ENCODE data around the gene IP6K3. TPM values are rescaled to one million over a fixed set of nuclear protein-coding genes. Genes with fewer than 3 reads are reported as not detected.

IP6K3 gene
- total and polyA plus RNA-seq, 5 donors: 10.0 to 44.4 (median 26.1) TPM

DNA sequence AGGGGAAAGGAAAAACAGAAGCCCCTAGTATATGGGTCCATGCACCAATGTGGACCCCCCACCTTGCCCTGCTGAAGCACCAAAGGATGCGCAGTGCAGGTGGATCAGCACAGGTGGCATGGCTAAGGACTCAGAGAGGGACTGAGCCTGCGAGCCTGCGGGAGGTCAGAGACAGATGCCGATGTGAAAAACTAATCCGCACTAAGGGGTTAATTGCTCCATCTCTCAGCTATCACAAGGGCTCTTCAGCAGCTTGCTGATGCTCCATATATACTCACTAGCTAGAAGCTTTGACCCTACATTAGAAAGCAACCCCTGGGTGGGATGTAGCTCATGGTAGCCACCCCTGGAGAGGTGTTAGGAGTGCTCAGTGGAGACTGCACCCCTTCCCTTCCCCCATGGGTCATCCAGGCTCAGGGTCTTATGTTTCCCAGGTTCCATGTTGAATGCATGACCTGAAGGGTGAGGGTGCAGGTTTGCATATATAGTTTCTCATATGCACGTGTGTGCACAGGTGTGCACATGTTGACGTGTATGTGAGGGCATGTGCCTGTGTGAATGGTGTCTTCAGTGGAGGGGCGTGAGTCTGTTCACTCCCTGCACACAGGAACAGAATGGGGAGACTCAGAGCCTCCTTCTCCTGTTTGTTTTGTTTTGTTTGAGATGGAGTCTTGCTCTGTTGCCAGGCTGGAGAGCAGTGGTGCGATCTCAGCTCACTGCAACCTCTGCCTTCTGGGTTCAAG is 13.4 kb upstream of the IP6K3 start:
- Histone ChIP-seq H3K4me3 (ENCODE audit: low read length) (no peak overlapping the region), H3K27ac (ENCODE audit: low read length) (no peak overlapping the region), H3K4me1 (ENCODE audit: control insufficient read depth, insufficient read depth, low read length) (peaks cover 4% of the 10 kb centered on the region), H3K9me3 (ENCODE audit: control insufficient read depth, low read length) (no peaks in the 10 kb centered on the region), H3K27me3 (ENCODE audit: control insufficient read depth, insufficient read depth) (no peaks in the 10 kb centered on the region)
- ATAC-seq (no peak), DNase-seq (peak in 1 of 3 donors; percentile 24)
- intact Hi-C loops (cut with DNase I): loop anchor here (5.0 to 10.0 kb wide), 4 partner anchors 43 to 175 kb away; partner anchors contain the start of gene BAK1 (in 1 of the 4)
- WGBS: 79% methylated on average over 9 of the region's 9 CpGs

DNA sequence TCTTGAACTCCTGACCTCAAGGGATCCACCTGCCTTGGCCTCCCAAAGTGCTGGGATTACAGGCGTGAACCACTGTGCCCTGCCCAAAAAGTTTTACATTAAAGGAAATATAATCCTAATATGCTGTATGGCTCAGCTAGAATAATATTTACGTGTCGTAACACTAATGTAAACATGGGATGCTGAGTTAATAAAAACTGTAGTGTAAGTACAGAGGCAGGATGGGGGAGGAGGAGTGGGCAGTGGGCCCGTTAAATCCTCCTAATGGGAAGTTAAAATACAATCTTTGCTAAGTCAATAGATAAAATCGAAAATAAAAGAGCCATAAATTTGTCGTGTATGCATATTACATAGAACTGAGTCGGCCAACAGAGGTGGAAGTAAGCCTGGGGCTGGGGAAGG is 12.1 kb upstream of the IP6K3 start:
- 74% methylated on average over 7 of the region's 7 CpGs for WGBS
- intact Hi-C loops (cut with DNase I): no loop called here
- Histone ChIP-seq H3K27ac (ENCODE audit: low read length) (no peak overlapping the region), H3K4me1 (ENCODE audit: control insufficient read depth, insufficient read depth, low read length) (peaks cover 4% of the 10 kb centered on the region), H3K27me3 (ENCODE audit: control insufficient read depth, insufficient read depth) (no peaks in the 10 kb centered on the region), H3K4me3 (ENCODE audit: low read length) (no peak overlapping the region), H3K9me3 (ENCODE audit: control insufficient read depth, low read length) (no peaks in the 10 kb centered on the region)
- DNase-seq: peak in 1 of 3 donors; percentile 9
- no peak for ATAC-seq

DNA sequence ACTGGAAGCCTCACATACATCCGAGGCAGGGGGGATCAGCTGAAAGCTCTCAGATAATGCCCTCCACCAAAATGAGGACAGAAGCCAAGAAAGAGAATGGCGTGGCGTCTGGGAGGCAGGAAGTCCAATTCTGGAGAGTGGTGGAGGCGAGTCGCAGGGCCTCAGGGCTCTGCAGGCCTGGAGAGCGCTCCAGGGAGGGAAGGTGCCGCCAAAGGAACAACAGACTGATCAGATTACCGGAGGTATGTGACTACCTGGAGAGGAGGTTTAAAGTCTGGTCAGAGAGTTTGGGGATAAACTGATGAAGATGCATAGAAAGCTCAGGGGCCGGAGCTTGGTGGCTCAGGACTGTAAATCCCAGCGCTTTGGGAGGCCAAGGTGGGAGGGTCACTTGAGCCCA is 11.2 kb upstream of the IP6K3 start:
- ATAC-seq (no peak), DNase-seq (peak in 1 of 3 donors; percentile 9)
- intact Hi-C loops (cut with DNase I): no loop called here
- Histone ChIP-seq H3K4me3 (ENCODE audit: low read length) (no peak overlapping the region), H3K4me1 (ENCODE audit: control insufficient read depth, insufficient read depth, low read length) (peaks cover 4% of the 10 kb centered on the region), H3K27ac (ENCODE audit: low read length) (no peak overlapping the region), H3K9me3 (ENCODE audit: control insufficient read depth, low read length) (no peaks in the 10 kb centered on the region), H3K27me3 (ENCODE audit: control insufficient read depth, insufficient read depth) (no peaks in the 10 kb centered on the region)
- 78% methylated on average over 10 of the region's 10 CpGs for WGBS

DNA sequence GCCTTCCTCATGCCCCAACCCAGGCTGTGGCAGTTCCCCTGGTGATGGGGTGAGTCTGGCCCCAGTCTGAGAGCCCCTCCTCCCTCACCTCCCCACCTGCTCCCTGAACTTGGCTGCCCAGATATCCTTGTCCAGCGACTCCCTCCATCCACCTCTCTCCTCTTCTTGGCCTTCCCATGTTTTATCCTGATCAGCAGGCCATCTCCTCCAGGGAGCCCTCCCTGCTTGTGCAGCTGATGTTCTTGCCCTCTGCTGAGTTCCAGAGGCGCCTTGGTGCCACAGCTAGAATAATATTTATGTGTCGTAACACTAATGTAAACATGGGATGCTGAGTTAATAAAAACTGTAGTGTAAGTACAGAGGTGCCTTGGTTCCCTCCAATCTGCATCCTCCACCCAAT is 10.4 kb upstream of the IP6K3 start:
- Histone ChIP-seq H3K4me3 (ENCODE audit: low read length) (no peak overlapping the region), H3K9me3 (ENCODE audit: control insufficient read depth, low read length) (no peaks in the 10 kb centered on the region), H3K27ac (ENCODE audit: low read length) (no peak overlapping the region), H3K4me1 (ENCODE audit: control insufficient read depth, insufficient read depth, low read length) (peaks cover 4% of the 10 kb centered on the region), H3K27me3 (ENCODE audit: control insufficient read depth, insufficient read depth) (no peaks in the 10 kb centered on the region)
- DNase-seq (peak in 1 of 3 donors; percentile 1), ATAC-seq (no peak)
- 80% methylated on average over 3 of the region's 3 CpGs for WGBS
- intact Hi-C loops (cut with DNase I): no loop called here

DNA sequence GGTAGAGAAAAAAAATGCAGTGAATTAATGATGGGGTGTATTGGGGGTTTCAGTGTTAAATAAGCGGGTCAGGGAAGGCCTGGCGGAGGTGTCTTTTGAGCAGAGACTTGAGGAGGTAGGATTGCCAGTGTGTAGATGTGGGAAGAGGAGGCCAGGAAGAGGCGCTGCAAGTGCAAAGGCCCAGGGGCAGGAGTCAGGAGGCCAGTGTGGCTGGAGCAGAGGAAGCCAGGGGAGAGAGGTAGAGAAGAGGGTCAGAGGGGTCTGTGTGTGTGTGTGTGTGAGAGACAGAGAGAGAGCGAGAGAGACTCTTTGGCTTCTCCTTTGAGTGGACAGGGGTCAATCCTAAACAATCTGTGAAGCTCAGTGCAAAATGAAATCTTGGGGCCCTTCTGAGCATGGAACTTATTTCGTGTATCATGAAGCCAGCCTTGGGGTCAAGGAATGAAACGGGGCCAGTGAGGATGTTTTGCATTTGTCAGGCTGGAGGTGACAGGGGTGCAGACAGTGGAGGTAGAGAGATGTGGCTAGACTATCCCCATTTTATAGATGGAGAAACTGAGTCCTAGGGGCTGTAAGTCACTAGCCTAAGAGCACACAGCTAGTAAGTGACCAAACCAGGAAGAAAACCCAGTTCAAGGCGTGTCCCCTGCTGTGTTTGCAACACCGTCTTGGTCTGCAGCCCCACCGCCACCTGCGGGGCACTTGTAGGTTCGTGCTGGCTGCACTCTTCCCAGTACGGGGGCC is 9.7 kb upstream of the IP6K3 start:
- WGBS: 83% methylated on average over 12 of the region's 12 CpGs
- ATAC-seq: no peak
- DNase-seq: peak in 1 of 3 donors; percentile 6
- H3K4me3 ChIP-seq (ENCODE audit: low read length): no peak overlapping the region
- no peak overlapping the region for H3K27ac ChIP-seq (ENCODE audit: low read length)
- intact Hi-C loops (cut with DNase I): no loop called here
- H3K4me1 ChIP-seq (ENCODE audit: control insufficient read depth, insufficient read depth, low read length): peaks cover 2% of the 10 kb centered on the region
- no peaks in the 10 kb centered on the region for H3K9me3 ChIP-seq (ENCODE audit: control insufficient read depth, low read length)
- no peaks in the 10 kb centered on the region for H3K27me3 ChIP-seq (ENCODE audit: control insufficient read depth, insufficient read depth)

DNA sequence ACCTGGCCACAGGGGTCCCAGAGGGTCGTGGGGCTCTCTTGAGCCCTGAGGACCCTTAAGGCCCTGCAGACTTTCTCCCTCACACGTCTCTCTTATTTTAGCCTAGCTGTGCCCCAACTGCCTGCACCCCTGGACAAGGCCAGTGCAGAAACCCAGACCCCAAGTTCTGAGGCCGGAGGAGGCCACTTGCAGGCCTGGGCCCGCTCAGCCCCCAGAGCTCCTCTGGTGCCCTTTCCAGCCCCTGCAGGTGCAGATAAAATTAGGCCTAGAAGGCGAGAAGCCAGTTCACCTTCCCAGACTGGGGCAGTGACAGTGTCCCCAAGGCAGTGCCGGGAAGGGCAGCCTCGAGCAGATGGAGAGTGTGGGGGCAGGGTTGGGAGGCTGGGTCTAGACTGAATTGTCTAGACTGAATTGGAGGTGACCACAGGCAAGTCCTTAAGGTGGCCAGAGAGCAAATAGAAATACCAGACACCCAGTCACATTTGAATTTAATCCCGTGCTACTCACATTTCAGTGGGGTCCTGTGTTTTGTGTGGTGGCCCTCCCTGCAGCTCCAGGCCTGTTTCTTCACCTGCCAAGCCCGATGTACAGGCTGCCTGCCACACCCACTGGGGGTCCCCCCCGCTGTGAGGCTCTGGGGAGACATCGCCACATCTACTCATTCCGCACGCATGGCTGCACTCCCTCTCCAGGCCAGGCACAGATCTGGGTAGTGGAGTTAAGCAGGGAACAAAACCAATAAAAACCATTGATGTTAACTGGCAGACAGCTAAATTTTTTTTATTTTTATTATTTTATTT is 8.6 kb upstream of the IP6K3 start:
- no peaks in the 10 kb centered on the region for H3K4me1 ChIP-seq (ENCODE audit: control insufficient read depth, insufficient read depth, low read length)
- 85% methylated on average over 13 of the region's 13 CpGs for WGBS
- no peak overlapping the region for H3K4me3 ChIP-seq (ENCODE audit: low read length)
- no peaks in the 10 kb centered on the region for H3K27me3 ChIP-seq (ENCODE audit: control insufficient read depth, insufficient read depth)
- H3K9me3 ChIP-seq (ENCODE audit: control insufficient read depth, low read length): no peaks in the 10 kb centered on the region
- H3K27ac ChIP-seq (ENCODE audit: low read length): no peak overlapping the region
- intact Hi-C loops (cut with DNase I): no loop called here
- DNase-seq (peak in 1 of 3 donors; percentile 26), ATAC-seq (no peak)

DNA sequence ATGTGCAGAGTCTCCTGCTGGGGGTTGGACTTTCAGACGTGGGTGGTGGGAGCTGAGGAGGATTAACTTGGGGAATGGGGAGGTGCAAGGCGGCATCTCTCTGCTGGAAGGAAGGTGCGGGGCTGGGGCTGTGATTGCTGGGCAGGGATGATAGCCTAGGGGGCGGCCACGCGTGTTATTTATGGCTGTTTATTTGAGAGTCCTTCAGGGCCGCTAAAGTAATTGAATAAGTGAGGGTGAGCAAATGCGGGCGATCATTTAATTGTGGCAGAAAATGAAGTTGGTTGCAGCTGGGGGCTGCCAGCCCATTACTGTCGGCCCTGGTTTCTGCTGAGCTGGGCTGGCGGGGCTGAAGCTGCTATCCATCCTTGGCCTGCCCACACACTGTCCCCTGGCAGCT is 7.5 kb upstream of the IP6K3 start:
- DNase-seq (no peak), ATAC-seq (no peak)
- H3K4me3 ChIP-seq (ENCODE audit: low read length): no peak overlapping the region
- no peak overlapping the region for H3K27ac ChIP-seq (ENCODE audit: low read length)
- intact Hi-C loops (cut with DNase I): no loop called here
- no peaks in the 10 kb centered on the region for H3K4me1 ChIP-seq (ENCODE audit: control insufficient read depth, insufficient read depth, low read length)
- H3K9me3 ChIP-seq (ENCODE audit: control insufficient read depth, low read length): no peaks in the 10 kb centered on the region
- WGBS: 86% methylated on average over 11 of the region's 11 CpGs
- H3K27me3 ChIP-seq (ENCODE audit: control insufficient read depth, insufficient read depth): no peaks in the 10 kb centered on the region

DNA sequence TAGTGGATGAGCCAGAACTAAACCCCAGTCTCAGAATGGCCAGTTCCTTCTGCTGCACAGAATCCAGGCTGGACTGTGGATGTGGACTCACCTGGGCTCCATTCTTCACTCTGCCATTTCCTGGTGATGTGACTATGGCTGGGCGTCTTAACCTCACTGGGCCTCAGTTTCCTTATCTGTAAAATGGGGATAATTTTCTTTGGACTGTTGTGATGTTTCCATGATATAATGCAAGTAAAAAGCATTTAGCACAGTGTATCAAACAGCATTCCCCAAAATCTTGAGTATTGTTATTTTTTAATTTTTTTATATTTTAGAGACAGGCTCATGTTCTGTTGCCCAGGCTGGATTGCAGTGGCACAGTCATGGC is 5.9 kb upstream of the IP6K3 start:
- 84% methylated on average over 1 of the region's 1 CpG for WGBS

DNA sequence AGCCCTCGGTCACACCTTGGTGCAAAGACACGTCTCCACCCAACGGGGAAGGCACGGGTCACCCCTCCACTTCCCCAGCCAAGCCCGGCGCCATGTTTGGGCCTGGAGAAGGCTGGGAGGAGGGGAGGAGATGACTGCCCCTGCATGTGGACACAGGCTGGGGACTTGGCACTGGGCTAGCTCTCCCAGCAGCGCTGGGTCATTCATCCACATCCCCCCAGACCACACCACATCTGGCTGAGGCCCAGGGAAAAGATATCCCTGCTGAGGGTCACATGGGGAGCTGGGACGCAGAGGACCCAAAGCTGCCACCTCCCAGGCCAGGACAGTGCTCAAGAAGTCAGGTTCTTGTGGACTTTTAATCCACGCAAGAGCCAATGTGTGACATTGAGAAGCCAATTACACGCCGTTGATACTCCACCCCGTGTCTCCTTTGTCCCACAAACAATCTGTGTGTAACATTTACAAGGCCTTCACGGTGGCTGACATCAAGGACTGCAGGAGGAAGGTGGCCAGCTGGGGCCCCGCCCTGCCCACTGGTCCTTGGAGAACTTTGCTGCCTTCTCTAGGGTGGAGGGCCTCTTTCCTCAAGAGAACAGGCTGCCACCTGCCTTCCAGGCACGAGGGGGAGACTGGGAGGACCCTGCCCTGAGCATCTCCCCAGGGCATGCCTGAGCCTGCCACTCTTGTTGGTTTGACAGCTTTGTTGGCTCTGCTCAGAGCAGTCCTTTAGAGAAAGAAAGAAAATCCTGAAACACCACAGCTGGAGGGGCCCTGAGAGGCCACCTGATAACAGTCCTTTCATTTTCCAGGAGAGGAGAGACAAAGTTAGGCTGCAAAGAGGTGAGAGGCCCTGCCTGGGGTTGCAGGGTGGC is 5.3 kb upstream of the IP6K3 start:
- Histone ChIP-seq H3K4me3 (ENCODE audit: low read length) (no peak overlapping the region), H3K9me3 (ENCODE audit: control insufficient read depth, low read length) (no peaks in the 10 kb centered on the region), H3K27me3 (ENCODE audit: control insufficient read depth, insufficient read depth) (no peaks in the 10 kb centered on the region), H3K27ac (ENCODE audit: low read length) (no peak overlapping the region), H3K4me1 (ENCODE audit: control insufficient read depth, insufficient read depth, low read length) (no peaks in the 10 kb centered on the region)
- intact Hi-C loops (cut with DNase I): no loop called here
- DNase-seq (peak in 1 of 3 donors; percentile 6), ATAC-seq (no peak)
- 69% methylated on average over 15 of the region's 15 CpGs for WGBS

More for the DNA sequence above, 5.9 kb upstream of the IP6K3 start:
- Histone ChIP-seq H3K27me3 (ENCODE audit: control insufficient read depth, insufficient read depth) (no peaks in the 10 kb centered on the region), H3K27ac (ENCODE audit: low read length) (no peak overlapping the region), H3K4me3 (ENCODE audit: low read length) (no peak overlapping the region), H3K9me3 (ENCODE audit: control insufficient read depth, low read length) (no peaks in the 10 kb centered on the region), H3K4me1 (ENCODE audit: control insufficient read depth, insufficient read depth, low read length) (no peaks in the 10 kb centered on the region)
- no peak for DNase-seq
- no peak for ATAC-seq
- intact Hi-C loops (cut with DNase I): no loop called here

DNA sequence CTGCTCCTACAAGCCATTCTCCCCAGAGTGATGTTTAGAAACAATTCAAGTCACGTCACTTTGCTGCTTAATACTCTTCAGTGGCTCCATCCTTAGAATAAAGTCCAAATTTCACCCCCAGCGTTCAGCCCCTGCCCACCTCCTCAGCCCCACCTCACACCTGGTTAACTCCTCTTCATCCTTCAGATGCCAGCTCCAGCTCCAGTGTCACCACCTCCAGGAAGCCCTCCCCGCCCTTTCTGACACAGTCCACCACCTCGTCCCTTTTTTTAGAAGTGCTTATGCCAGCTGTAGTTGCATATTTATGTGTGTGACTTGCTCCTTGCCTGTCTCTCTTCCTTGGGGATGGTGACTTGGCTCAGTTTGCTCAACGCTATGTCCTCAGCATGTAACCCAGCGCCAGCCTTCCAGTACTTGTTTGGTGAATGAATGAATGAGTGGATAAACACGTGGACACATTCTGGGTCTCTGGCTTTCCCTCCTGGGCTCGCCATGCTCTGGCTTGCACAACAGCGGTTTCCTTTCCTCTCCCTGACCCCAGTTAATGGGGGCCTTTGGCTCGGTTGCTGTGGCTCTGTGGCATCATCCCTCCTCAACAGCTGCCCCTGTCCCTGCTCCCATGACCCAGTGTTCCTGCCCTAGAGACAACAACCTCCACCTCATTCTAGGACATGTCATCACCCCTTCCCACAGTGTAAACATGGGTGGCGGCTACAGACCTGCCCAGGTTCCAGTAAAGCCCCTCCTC is 3.7 kb upstream of the IP6K3 start:
- Histone ChIP-seq H3K9me3 (ENCODE audit: control insufficient read depth, low read length) (no peaks in the 10 kb centered on the region), H3K4me1 (ENCODE audit: control insufficient read depth, insufficient read depth, low read length) (no peaks in the 10 kb centered on the region), H3K27me3 (ENCODE audit: control insufficient read depth, insufficient read depth) (no peaks in the 10 kb centered on the region), H3K27ac (ENCODE audit: low read length) (no peak overlapping the region), H3K4me3 (ENCODE audit: low read length) (no peak overlapping the region)
- DNase-seq (peak in 1 of 3 donors; percentile 13), ATAC-seq (no peak)
- WGBS: 53% methylated on average over 11 of the region's 11 CpGs
- intact Hi-C loops (cut with DNase I): no loop called here
